BE2C (cell line): ENCODE data around the gene ERI3.

ENCODE experiments used
- DNase-seq: peaks from one replicate; pipeline ENCODE4 v3.0.0-alpha.2; 2020
- H3K27me3 ChIP-seq: fragments of 250-450 bp; sonication (Bioruptor Pico); 2 replicates; pipeline ENCODE4 v1.5.1; 2020; ENCODE audit warnings: mild to moderate bottlenecking
- H3K36me3 ChIP-seq: fragments of 250-450 bp; sonication (Bioruptor Pico); 2 replicates; pipeline ENCODE4 v1.5.1; 2020; ENCODE audit warnings: mild to moderate bottlenecking
- H3K4me1 ChIP-seq: fragments of 250-450 bp; sonication (Bioruptor Pico); 2 replicates; pipeline ENCODE4 v1.5.1; 2020
- H3K4me3 ChIP-seq: 2 replicates; pipeline ENCODE4 v1.5.1; 2011; ENCODE audit warnings: low read depth, low read length
- H3K9me3 ChIP-seq: fragments of 250-450 bp; sonication (Bioruptor Pico); 2 replicates; pipeline ENCODE4 v1.5.1; 2020
- CTCF ChIP-seq: IDR thresholded peaks from 2 replicates; pipeline ENCODE4 v1.5.1; 2012; ENCODE audit warnings: mild to moderate bottlenecking, low read depth, low read length

ERI3 gene

DNA sequence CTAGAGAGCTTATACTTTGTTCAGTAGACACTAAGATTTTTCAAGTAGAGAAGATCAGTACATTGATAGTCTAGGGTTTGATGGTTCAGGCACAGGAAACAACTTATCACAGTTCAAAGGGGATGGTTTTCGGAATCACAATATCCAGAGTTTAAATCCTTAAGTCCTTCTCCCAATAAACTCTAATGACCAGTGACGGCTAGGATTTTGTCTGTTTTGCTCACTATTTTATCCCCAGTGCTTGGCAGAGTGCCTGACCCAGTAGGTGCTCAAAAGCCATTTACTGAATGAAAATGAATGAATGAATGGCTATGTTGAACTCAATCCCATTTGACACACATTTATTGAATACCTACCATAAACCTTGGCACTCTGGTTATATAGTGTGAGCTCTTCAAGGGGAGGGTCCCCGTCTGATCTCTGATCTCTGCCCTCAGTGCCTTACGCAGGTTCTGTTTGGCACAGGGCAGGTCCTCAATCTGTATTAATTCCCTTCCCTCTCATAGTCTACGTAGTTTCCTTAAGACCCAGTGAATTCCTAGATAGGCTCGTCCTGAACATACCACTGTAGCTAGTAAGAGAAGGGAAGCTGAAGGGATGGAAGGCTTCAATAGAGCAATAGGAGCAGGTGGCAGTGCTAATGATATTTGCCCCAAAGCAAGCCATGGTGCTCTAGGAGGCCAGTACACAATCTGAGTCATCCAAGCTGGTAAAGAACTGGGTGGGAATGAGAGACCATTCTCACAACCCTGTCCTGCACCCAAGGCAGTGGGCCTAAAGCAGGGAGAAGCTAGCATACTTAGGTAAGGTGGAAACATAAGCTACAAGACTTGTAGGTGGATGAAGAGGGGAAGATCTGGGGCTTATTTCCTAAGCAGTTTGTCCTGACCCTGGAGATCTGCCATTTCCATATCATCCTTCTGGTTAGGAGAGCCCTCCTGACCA lies 88.4 kb downstream of the ERI3 start:
- Histone ChIP-seq H3K9me3 (no peaks in the 10 kb centered on the region), H3K4me3 (no peak overlapping the region), H3K27me3 (no peaks in the 10 kb centered on the region), H3K36me3 (no peaks in the 10 kb centered on the region), H3K4me1 (no peaks in the 10 kb centered on the region)
- TF ChIP-seq CTCF = no peak
- DNase-seq = no peak

- H3K36me3 ChIP-seq = no peaks in the 10 kb centered on the region
- H3K27me3 ChIP-seq = no peaks in the 10 kb centered on the region
- H3K9me3 ChIP-seq = no peaks in the 10 kb centered on the region
- no peak for TF ChIP-seq CTCF
- H3K4me1 ChIP-seq = no peaks in the 10 kb centered on the region
- DNase-seq = no peak
- no peak overlapping the region for H3K4me3 ChIP-seq
Measured at GRCh38 chr1:44265656-44266358, 89.2 kb downstream of the ERI3 start.

- TF ChIP-seq CTCF = no peak
- Histone ChIP-seq H3K9me3 (no peaks in the 10 kb centered on the region), H3K4me1 (no peaks in the 10 kb centered on the region)
Measured at GRCh38 chr1:44264451-44264771, 90.6 kb downstream of the ERI3 start.

DNA sequence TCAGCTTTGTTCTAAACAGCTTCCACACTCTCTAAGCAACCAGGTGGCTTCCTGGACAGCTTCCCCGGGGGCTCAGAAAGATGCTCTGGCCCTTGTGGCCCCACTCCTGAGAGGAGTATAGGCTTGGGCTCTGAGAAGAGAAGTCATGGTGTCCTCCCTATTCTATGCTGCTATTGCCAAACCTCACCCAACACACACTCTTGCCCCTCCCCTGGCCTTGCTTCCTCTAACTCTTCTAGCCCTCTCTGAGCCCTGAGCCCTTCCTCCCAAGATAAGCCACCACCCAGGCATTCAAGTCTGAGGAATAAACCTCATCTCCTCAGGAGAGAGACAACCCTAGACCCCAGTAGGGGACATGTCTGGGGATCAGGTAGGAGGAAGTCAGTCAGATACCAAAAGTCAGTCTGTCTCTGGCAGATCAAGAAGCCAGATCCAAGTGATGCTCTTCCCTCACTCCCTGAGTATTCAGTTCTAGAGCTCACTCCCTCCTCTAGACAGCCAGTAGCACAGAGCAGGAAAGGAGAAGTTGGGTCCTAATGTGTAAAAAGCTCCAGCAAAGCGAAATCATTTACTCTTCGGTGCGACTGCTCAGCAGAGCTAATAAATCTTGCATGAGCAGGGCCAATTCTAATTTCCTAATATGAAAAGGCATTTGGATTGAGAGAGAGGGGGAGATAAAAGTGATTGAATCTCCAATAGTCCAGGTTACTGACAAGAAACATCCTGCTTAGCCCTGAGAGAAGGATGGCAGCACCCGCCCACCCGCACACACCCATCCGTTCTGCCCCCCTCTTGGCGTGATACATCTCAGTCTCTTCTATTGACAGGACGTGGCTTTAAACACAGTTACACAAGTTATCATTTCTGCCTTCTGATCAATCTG lies 91.2 kb downstream of the ERI3 start:
- Histone ChIP-seq H3K36me3 (no peaks in the 10 kb centered on the region), H3K4me1 (no peaks in the 10 kb centered on the region), H3K4me3 (no peak overlapping the region), H3K27me3 (no peaks in the 10 kb centered on the region), H3K9me3 (no peaks in the 10 kb centered on the region)
- no peak for DNase-seq
- TF ChIP-seq CTCF = no peak

More at GRCh38 chr1:44264451-44264771, 90.6 kb downstream of the ERI3 start:
- no peaks in the 10 kb centered on the region for H3K36me3 ChIP-seq
- H3K27me3 ChIP-seq = no peaks in the 10 kb centered on the region
- DNase-seq = no peak
- H3K4me3 ChIP-seq = no peak overlapping the region

DNA sequence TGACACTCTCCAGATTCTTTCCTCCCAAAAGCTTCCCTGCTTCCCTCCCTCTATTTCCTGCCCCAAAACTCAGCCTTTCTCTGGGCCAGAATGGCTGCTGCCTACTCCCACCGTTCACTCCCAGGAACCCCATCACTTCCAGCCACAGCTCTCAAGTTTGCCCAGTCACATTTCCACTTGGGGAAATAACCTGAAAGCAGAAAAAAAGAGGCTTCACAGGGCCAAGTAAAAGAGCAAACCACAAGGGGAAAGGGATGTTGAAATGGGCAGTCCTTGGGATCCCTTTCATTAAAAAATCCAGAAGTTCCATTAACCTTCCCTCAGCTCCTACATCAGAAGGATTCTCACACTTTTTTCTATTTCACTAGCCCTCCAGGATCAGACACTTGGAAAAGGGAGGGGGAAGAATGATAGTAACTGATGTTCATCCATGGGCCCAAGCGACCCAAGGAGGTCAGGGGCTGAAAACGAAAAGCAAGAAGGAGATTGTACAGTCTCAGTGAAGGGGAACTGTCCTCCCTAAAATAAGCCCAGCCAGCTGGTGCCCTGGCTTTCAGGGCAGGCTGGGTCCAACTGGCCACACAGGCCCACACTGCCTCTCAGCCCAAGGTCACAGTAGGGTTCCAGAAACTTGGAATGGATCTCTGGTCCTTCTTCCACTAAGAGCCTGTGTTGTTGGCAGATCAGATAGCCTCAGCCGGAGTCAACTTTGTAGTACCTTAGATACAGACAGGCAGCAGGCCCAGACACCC lies 92.1 kb downstream of the ERI3 start:
- H3K27me3 ChIP-seq = no peaks in the 10 kb centered on the region
- no peak for DNase-seq
- no peaks in the 10 kb centered on the region for H3K9me3 ChIP-seq
- no peak for TF ChIP-seq CTCF
- H3K4me3 ChIP-seq = no peak overlapping the region
- H3K36me3 ChIP-seq = no peaks in the 10 kb centered on the region
- no peaks in the 10 kb centered on the region for H3K4me1 ChIP-seq
